ENCODE measurements around the gene MVP. TPM values are rescaled to one million over a fixed set of nuclear protein-coding genes. Genes with fewer than 3 reads are reported as not detected.
"Not testable (repeated sequence)": the region's sequence is repeated elsewhere in the genome, so short reads cannot be mapped to it uniquely, and the experiment has no call there.

Gene MVP
- total and polyA plus RNA-seq, 2 experiments from 2014 or later = 121 to 146 TPM

DNA sequence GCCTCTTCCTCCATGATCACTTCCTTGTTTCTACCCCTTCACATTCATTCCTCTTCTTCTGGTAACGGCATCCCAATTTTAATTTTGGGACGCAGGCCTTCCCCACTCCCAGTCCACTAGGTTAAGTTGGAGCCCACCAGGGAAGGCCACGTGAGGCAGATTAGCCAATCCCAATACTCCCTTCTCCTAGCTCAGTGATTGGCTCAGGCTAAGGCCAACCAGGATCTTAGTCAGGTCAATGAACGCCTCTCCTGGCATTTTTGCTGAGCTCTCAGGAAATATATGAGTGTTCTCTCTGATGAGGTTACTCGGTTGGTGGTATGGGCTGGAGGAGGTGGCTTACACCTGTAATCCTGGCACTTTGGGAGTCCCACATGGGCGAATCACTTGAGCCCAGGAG lies 63.7 kb downstream of the MVP start:
- no peak for TF ChIP-seq EZH2 (IDR thresholded peaks at IDR 0.05; ENCODE audit: borderline replicate concordance)
- TF ChIP-seq EZH2phosphoT487 (IDR thresholded peaks at IDR 0.05; ENCODE audit: low read depth, severe bottlenecking, unreplicated experiment) = no peak
- TF ChIP-seq, protein P1, sequence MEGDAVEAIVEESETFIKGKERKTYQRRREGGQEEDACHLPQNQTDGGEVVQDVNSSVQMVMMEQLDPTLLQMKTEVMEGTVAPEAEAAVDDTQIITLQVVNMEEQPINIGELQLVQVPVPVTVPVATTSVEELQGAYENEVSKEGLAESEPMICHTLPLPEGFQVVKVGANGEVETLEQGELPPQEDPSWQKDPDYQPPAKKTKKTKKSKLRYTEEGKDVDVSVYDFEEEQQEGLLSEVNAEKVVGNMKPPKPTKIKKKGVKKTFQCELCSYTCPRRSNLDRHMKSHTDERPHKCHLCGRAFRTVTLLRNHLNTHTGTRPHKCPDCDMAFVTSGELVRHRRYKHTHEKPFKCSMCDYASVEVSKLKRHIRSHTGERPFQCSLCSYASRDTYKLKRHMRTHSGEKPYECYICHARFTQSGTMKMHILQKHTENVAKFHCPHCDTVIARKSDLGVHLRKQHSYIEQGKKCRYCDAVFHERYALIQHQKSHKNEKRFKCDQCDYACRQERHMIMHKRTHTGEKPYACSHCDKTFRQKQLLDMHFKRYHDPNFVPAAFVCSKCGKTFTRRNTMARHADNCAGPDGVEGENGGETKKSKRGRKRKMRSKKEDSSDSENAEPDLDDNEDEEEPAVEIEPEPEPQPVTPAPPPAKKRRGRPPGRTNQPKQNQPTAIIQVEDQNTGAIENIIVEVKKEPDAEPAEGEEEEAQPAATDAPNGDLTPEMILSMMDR (IDR thresholded peaks at IDR 0.05; ENCODE audit: poor library complexity) = no peak
- Histone ChIP-seq H3K4me3 (no peak overlapping the region), H3K27me3 (no peaks in the 10 kb centered on the region), H3K9me2 (replicated peaks; ENCODE audit: insufficient read depth) (no peaks in the 10 kb centered on the region), H2AFZ (no peak overlapping the region), H3K4me1 (ENCODE audit: insufficient read depth) (no peaks in the 10 kb centered on the region), H3K27ac (no peak overlapping the region), H4K20me1 (ENCODE audit: insufficient read depth, poor library complexity, severe bottlenecking) (no peaks in the 10 kb centered on the region), H3K4me2 (no peak overlapping the region), H3K9me3 (ENCODE audit: low read depth) (no peaks in the 10 kb centered on the region), H3K36me3 (replicated peaks; ENCODE audit: insufficient read depth, low read depth) (no peaks in the 10 kb centered on the region), H3K79me2 (no peaks in the 10 kb centered on the region)
- 88% methylated on average over 6 of the region's 6 CpGs for WGBS (ENCODE audit: low lambda C conversion rate, missing lambda C conversion rate)
- DNase-seq (ENCODE audit: low spot score) = no peak

DNA sequence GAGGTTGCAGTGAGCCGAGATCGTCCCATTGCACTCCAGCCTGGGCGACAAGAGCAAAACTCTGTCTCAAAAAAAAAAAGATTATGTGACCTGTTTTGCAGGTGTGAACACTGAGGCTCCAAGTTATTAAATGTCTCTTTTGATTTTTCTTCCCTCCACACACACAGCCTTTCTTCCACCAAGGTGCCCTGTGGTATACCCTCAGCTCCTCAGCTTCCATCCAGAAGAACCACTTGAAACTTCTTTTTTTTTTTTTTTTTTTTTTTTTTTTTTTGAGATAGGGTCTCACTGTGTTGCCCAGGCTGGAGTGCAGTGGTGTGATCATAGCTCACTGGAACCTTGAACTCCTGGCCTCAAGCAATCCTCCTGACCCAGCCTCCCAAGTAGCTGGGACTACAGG lies 69.1 kb downstream of the MVP start:
- not testable (repeated sequence) for H3K27me3 ChIP-seq; H3K9me3 ChIP-seq (ENCODE audit: low read depth); H4K20me1 ChIP-seq (ENCODE audit: insufficient read depth, poor library complexity, severe bottlenecking); H3K79me2 ChIP-seq; DNase-seq (ENCODE audit: low spot score); H2AFZ ChIP-seq; H3K4me3 ChIP-seq; H3K27ac ChIP-seq; H3K36me3 ChIP-seq (replicated peaks; ENCODE audit: insufficient read depth, low read depth); H3K4me2 ChIP-seq; H3K9me2 ChIP-seq (replicated peaks; ENCODE audit: insufficient read depth)
- WGBS (ENCODE audit: low lambda C conversion rate, missing lambda C conversion rate) = 100% methylated on average over 3 of the region's 3 CpGs
- peaks cover 14% of the 10 kb centered on the region for H3K4me1 ChIP-seq (ENCODE audit: insufficient read depth)

DNA sequence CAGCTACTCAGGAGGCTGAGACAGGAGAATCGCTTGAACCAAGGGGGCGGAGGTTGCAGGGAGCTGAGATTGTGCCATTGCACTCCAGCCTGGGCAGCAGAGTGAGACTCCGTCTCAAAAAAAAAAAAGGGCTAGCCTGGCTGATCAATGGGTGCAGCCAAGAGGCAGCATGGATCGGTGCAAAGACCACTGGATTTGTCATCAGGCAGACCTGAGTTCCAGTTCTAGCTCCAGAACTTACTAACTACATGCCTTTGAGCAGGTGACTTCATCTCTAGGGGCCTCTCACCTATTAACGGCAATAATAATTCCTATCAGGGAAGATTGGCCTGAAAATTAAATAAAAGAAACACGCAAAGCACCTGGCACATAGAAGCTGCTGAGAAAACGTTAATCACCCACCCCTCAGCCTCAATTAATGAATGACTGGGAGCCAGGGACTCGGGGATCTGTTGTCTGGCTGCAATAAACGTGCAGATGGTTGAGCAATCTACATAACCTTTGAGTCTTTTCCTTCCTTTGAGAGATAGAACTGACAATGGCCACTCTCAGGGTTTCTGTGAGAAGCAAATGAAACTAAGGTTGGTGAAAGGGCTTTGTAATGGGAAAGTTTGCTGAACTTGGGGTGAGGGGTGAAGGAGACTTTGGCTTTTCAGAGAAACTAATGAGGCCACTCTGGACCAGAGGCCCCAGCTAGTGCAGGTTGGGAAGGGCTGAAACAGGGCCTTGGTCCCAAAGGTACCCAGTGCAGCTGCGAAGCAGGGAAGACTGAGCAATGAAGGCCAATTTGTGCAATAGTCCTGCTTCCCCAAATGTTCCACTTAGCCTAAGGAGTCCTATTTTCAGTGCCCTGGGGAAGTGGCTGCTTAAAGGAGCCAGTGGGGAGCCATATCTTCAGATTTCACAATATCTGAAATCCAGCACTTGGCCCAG lies 71.5 kb downstream of the MVP start:
- peak; percentile 64 for DNase-seq (ENCODE audit: low spot score)
- no peaks in the 10 kb centered on the region for H3K9me3 ChIP-seq (ENCODE audit: low read depth)
- no peaks in the 10 kb centered on the region for H3K27me3 ChIP-seq
- no peak overlapping the region for H2AFZ ChIP-seq
- H3K4me1 ChIP-seq (ENCODE audit: insufficient read depth) = peaks cover 14% of the 10 kb centered on the region
- H3K4me3 ChIP-seq = no peak overlapping the region
- H3K9me2 ChIP-seq (replicated peaks; ENCODE audit: insufficient read depth) = no peaks in the 10 kb centered on the region
- no peak for TF ChIP-seq EZH2phosphoT487 (IDR thresholded peaks at IDR 0.05; ENCODE audit: low read depth, severe bottlenecking, unreplicated experiment)
- TF ChIP-seq, protein P1 (IDR thresholded peaks at IDR 0.05; ENCODE audit: poor library complexity) = no peak
- TF ChIP-seq EZH2 (IDR thresholded peaks at IDR 0.05; ENCODE audit: borderline replicate concordance) = no peak
- peak overlapping the region; percentile 13 for H3K4me2 ChIP-seq
- H3K27ac ChIP-seq = peak overlapping the region; percentile 84
- H4K20me1 ChIP-seq (ENCODE audit: insufficient read depth, poor library complexity, severe bottlenecking) = no peaks in the 10 kb centered on the region
- H3K36me3 ChIP-seq (replicated peaks; ENCODE audit: insufficient read depth, low read depth) = no peaks in the 10 kb centered on the region
- no peaks in the 10 kb centered on the region for H3K79me2 ChIP-seq
- WGBS (ENCODE audit: low lambda C conversion rate, missing lambda C conversion rate) = 66% methylated on average over 10 of the region's 10 CpGs

DNA sequence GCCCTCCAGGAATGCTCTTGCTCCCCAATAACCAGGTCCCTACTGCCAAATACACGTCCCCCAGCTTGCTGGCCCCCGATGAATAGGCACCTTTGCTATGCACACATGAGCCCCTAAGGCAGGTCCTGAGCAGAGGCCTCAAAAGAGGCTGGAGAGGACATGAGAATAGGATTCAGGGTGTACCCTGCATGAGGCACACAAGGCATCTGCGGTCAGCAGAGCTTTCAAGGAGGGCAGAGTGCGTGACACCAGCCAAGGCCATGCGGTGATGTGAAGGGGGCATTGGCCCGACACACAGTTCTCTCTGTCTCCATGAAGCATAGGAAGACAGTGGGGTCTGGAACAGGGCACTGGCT lies 72.2 kb downstream of the MVP start:
- H3K27me3 ChIP-seq = no peaks in the 10 kb centered on the region
- DNase-seq (ENCODE audit: low spot score) = no peak
- peak overlapping the region; percentile 84 for H3K27ac ChIP-seq
- no peaks in the 10 kb centered on the region for H3K9me2 ChIP-seq (replicated peaks; ENCODE audit: insufficient read depth)
- WGBS (ENCODE audit: low lambda C conversion rate, missing lambda C conversion rate) = 91% methylated on average over 6 of the region's 6 CpGs
- H2AFZ ChIP-seq = no peak overlapping the region
- H3K79me2 ChIP-seq = no peaks in the 10 kb centered on the region
- no peaks in the 10 kb centered on the region for H3K9me3 ChIP-seq (ENCODE audit: low read depth)
- no peak overlapping the region for H3K4me3 ChIP-seq
- peaks cover 14% of the 10 kb centered on the region for H3K4me1 ChIP-seq (ENCODE audit: insufficient read depth)
- H3K4me2 ChIP-seq = peak overlapping the region; percentile 13
- no peaks in the 10 kb centered on the region for H3K36me3 ChIP-seq (replicated peaks; ENCODE audit: insufficient read depth, low read depth)
- no peaks in the 10 kb centered on the region for H4K20me1 ChIP-seq (ENCODE audit: insufficient read depth, poor library complexity, severe bottlenecking)
- TF ChIP-seq EZH2 (IDR thresholded peaks at IDR 0.05; ENCODE audit: borderline replicate concordance) (no peak), EZH2phosphoT487 (IDR thresholded peaks at IDR 0.05; ENCODE audit: low read depth, severe bottlenecking, unreplicated experiment) (no peak)
- TF ChIP-seq, protein P1 (IDR thresholded peaks at IDR 0.05; ENCODE audit: poor library complexity) = no peak
